GM12878 (cell line): ENCODE measurements around the gene TIAM1. TPM values are rescaled to one million over a fixed set of nuclear protein-coding genes. Genes with fewer than 3 reads are reported as not detected.

ENCODE experiments used
- ATAC-seq: fragments of 200-7000 bp; cut with Tn5 transposase; 3 replicates; pipeline ENCODE4 v1.9.1; 2020; ENCODE audit warnings: mild to moderate bottlenecking, moderate library complexity
- BruUV-seq: library from RNA; stranded (reverse); fragments of 400-500 nt; replicated peaks from 2 replicates; lab custom pipeline; 2021; lab: Mats Ljungman, UMichigan
- CTCF ChIA-PET: fragments of 300-600 bp; sonication (Branson Sonifier 250); formaldehyde crosslinking; extraction: SDS; loops from one replicate; lab custom pipeline; 2021; ENCODE audit warnings: inconsistent platforms; lab: Yijun Ruan, JAX
- POLR2A ChIA-PET: fragments of 350-600 bp; formaldehyde crosslinking; extraction: SDS; loops from one replicate; lab custom pipeline; 2021; ENCODE audit warnings: inconsistent platforms; lab: Charles Lee
- RAD21 ChIA-PET: fragments of 300-600 bp; sonication (Branson Sonifier 250); formaldehyde crosslinking; loops from one replicate; lab custom pipeline; 2023; ENCODE audit warnings: antibody characterized with exemption; ENCODE audit not compliant: unreplicated experiment; lab: Charles Lee
- SMC1A ChIA-PET: fragments of 300-600 bp; sonication (Branson Sonifier 250); formaldehyde crosslinking; loops from one replicate; lab custom pipeline; 2023; ENCODE audit not compliant: unreplicated experiment, uncharacterized antibody; lab: Charles Lee
- DNase-seq: peaks from one replicate; pipeline ENCODE4 v3.0.0-alpha.2; 2011; ENCODE audit warnings: low read depth, low spot score
- FAIRE-seq: peaks from 3 replicates; lab custom pipeline; 2011; peaks lifted over from hg19 to GRCh38; lab: Jason Lieb, UNC
- H2AFZ ChIP-seq: 2 replicates; pipeline ENCODE4 v1.6.0; 2011; ENCODE audit warnings: low read depth, low read length, control low read depth; ENCODE audit not compliant: control insufficient read depth
- H3K27ac ChIP-seq: 2 replicates; pipeline ENCODE4 v1.5.1; 2011; ENCODE audit warnings: control low read depth; ENCODE audit not compliant: control insufficient read depth, insufficient read depth
- H3K27me3 ChIP-seq, 2 experiments: replicated peaks in 1 of 2; 2 replicates each; pipeline versions ENCODE4 v1.6.0 to v1.6.1; 2011; ENCODE audit warnings: low read length in 1 of 2; ENCODE audit not compliant: control insufficient read depth in 2 of 2, insufficient read depth in 2 of 2
- H3K36me3 ChIP-seq, 2 experiments: 2 replicates each; pipeline ENCODE4 v1.5.1; 2011; ENCODE audit warnings: low read length in 1 of 2; ENCODE audit not compliant: control insufficient read depth in 2 of 2, insufficient read depth in 2 of 2
- H3K4me1 ChIP-seq: 2 replicates; pipeline ENCODE4 v1.6.1; 2011; ENCODE audit warnings: mild to moderate bottlenecking, low read length, moderate library complexity, mixed read lengths; ENCODE audit not compliant: control insufficient read depth, insufficient read depth
- H3K4me2 ChIP-seq: 2 replicates; pipeline ENCODE4 v1.6.0; 2011; ENCODE audit warnings: control low read depth; ENCODE audit not compliant: control insufficient read depth, insufficient read depth
- H3K4me3 ChIP-seq: fragments of 200-600 bp; sonication (generic); 2 replicates; pipeline ENCODE4 v1.5.1; 2016
- H3K79me2 ChIP-seq: 2 replicates; pipeline ENCODE4 v1.6.0; 2011; ENCODE audit warnings: low read length; ENCODE audit not compliant: control insufficient read depth, insufficient read depth
- H3K9ac ChIP-seq: 2 replicates; pipeline ENCODE4 v1.8.0; 2011; ENCODE audit warnings: low read length, control low read depth, mixed read lengths; ENCODE audit not compliant: control insufficient read depth, insufficient read depth
- H3K9me3 ChIP-seq: replicated peaks from 3 replicates; pipeline ENCODE4 v1.5.1; 2011; ENCODE audit warnings: mild to moderate bottlenecking, low read length; ENCODE audit not compliant: control insufficient read depth, insufficient read depth
- H4K20me1 ChIP-seq: 2 replicates; pipeline ENCODE4 v1.6.0; 2011; ENCODE audit not compliant: control insufficient read depth, insufficient read depth
- BCL11A ChIP-seq: IDR thresholded peaks from 2 replicates; pipeline ENCODE4 v1.6.1; 2011; ENCODE audit warnings: low read depth, low read length
- BRCA1 ChIP-seq: IDR thresholded peaks from 2 replicates; pipeline ENCODE4 v1.6.1; 2011; ENCODE audit warnings: low read depth, low read length, improper control_type of control experiment
- CTCF ChIP-seq, 3 experiments: IDR thresholded peaks in 2 of 3; conservative IDR thresholded peaks in 1 of 3; 2 replicates each; pipeline ENCODE4 v1.5.1; 2011; ENCODE audit warnings: low read depth in 3 of 3, low read length in 3 of 3, mild to moderate bottlenecking in 3 of 3, control low read depth in 2 of 3, moderate library complexity in 2 of 3, inconsistent platforms in 1 of 3, mixed read lengths in 1 of 3; ENCODE audit not compliant: control insufficient read depth in 2 of 3, insufficient read depth in 1 of 3; ENCODE audit errors: extremely low read depth in 1 of 3
- EGR1 ChIP-seq, 2 experiments: IDR thresholded peaks; 1 replicate in 1 of 2; 2 replicates in 1 of 2; pipeline ENCODE4 v1.6.1; 2011 to 2012; ENCODE audit warnings: low read depth in 2 of 2, low read length in 2 of 2, borderline replicate concordance in 1 of 2, mild to moderate bottlenecking in 1 of 2, moderate library complexity in 1 of 2
- EP300 ChIP-seq, 2 experiments: fragments of 150-350 bp in 1 of 2; IDR thresholded peaks; 2 replicates each; pipeline ENCODE4 v1.6.1; 2011 to 2012; ENCODE audit warnings: low read depth in 2 of 2, low read length in 2 of 2, borderline replicate concordance in 1 of 2, improper control_type of control experiment in 1 of 2, inconsistent platforms in 1 of 2; ENCODE audit not compliant: control insufficient read depth in 1 of 2
- HDAC2 ChIP-seq: fragments of 200-600 bp; sonication (generic); IDR thresholded peaks from 2 replicates; pipeline ENCODE4 v1.6.1; 2017
- IKZF1 ChIP-seq: fragments of 450-650 bp; conservative IDR thresholded peaks from 2 replicates; pipeline ENCODE4 v1.6.1; 2017; ENCODE audit warnings: antibody characterized with exemption, mild to moderate bottlenecking
- MTA2 ChIP-seq: fragments of 450-650 bp; IDR thresholded peaks from 2 replicates; pipeline ENCODE4 v1.6.1; 2016; ENCODE audit warnings: low read depth, mild to moderate bottlenecking, moderate library complexity
- NBN ChIP-seq: fragments of 450-650 bp; IDR thresholded peaks from 2 replicates; pipeline ENCODE4 v1.6.1; 2016
- NFIC ChIP-seq: IDR thresholded peaks from 2 replicates; pipeline ENCODE4 v1.6.1; 2012; ENCODE audit warnings: low read depth, mild to moderate bottlenecking, inconsistent platforms, low read length, moderate library complexity
- RBBP5 ChIP-seq: fragments of 200-600 bp; sonication (generic); conservative IDR thresholded peaks from 2 replicates; pipeline ENCODE4 v1.6.1; 2016
- RELA ChIP-seq: fragments of 450-650 bp; IDR thresholded peaks from 2 replicates; pipeline ENCODE4 v1.8.0; 2014; ENCODE audit warnings: borderline replicate concordance; ENCODE audit not compliant: partially characterized antibody
- RUNX3 ChIP-seq: IDR thresholded peaks from 2 replicates; pipeline ENCODE4 v1.6.1; 2012; ENCODE audit warnings: low read length, inconsistent platforms
- SREBF1 ChIP-seq: IDR thresholded peaks from 2 replicates; pipeline ENCODE4 v1.6.1; 2012; ENCODE audit warnings: mild to moderate bottlenecking, low read length
- ZNF274 ChIP-seq: IDR thresholded peaks from one replicate; pipeline ENCODE4 v1.8.0; 2011; ENCODE audit not compliant: insufficient read length, insufficient read depth
- ZNF622 ChIP-seq: fragments of 450-650 bp; IDR thresholded peaks from 2 replicates; pipeline ENCODE4 v1.6.1; 2017; ENCODE audit warnings: mild to moderate bottlenecking, inconsistent platforms
- WGBS: methylation state at CpG from one replicate; pipeline ENCODE4 v1.1.6; 2016; ENCODE audit warnings: low lambda C conversion rate; ENCODE audit not compliant: insufficient replicate concordance, insufficient coverage; ENCODE audit errors: missing lambda C conversion rate; 5-methylcytosine and 5-hydroxymethylcytosine counted together
- in situ Hi-C: fragments of 300-500 bp; cut with MboI; formaldehyde crosslinking; loops from 9 replicates; pipeline ENCODE4 v1.14.3; 2018; ENCODE audit warnings: mixed read lengths
- intact Hi-C: fragments of 100-400 bp; cut with micrococcal nuclease; formaldehyde crosslinking; loops from one replicate; pipeline ENCODE4 v1.14.2; 2022; ENCODE audit not compliant: unreplicated experiment
- polyA plus RNA-seq, 11 experiments: library from polyadenylated mRNA; depleted of rRNA in 4 of 11; unstranded in 6 of 11; stranded (reverse) in 5 of 11; fragments of >200 nt; fragmentation: Nextera tagmentation in 4 of 11; fragmentation: Illumina TruSeq in 1 of 11; extraction: Ambion mirVana in 4 of 11; extraction: Trizol in 1 of 11; gene quantifications; 1 replicate in 1 of 11; 2 replicates in 10 of 11; pipeline versions ENCODE4 v1.2.1 to v1.2.3, GENCODE V29; 2011 to 2016; ENCODE audit warnings: inconsistent platforms in 2 of 11, missing spikeins in 2 of 11, low read depth in 1 of 11
- total RNA-seq, 4 experiments: library from RNA; depleted of rRNA in 3 of 4; stranded (reverse); fragments of >200 nt in 3 of 4; fragmentation: Illumina TruSeq in 1 of 4; extraction: Trizol in 1 of 4; gene quantifications; 2 replicates each; pipeline versions ENCODE4 v1.2.1 to v1.2.3, GENCODE V29; 2013 to 2021
- TF ChIP-seq, protein P1 (sequence below): IDR thresholded peaks from 2 replicates; pipeline ENCODE4 v1.6.1; 2012; ENCODE audit warnings: low read length, inconsistent platforms
- TF ChIP-seq, protein P2 (sequence below): fragments of 450-650 bp; IDR thresholded peaks from 2 replicates; pipeline ENCODE4 v1.6.1; 2017; ENCODE audit warnings: low read depth, mild to moderate bottlenecking, moderate library complexity
- TF ChIP-seq, protein P3 (sequence below): fragments of 450-650 bp; IDR thresholded peaks from 2 replicates; pipeline ENCODE4 v1.6.1; 2018; ENCODE audit warnings: borderline replicate concordance, mild to moderate bottlenecking; ENCODE audit not compliant: partially characterized antibody

Gene TIAM1
- total and polyA plus RNA-seq, 10 of the 15 experiments (the other 5 are each of a cell fraction or from before 2014, with no cell fraction given), result 0.31 to 35.9 (median 0.78) TPM

GRCh38 chr21:31130821-31131220, 213.2 kb downstream of the TIAM1 start:
- intact Hi-C loops (no loop called here), in situ Hi-C loops (no loop called here)
- FAIRE-seq (no peak), DNase-seq (no peak), ATAC-seq (peak; percentile 44)
- SMC1A ChIA-PET, result no interaction called here
- H3K27me3 ChIP-seq, result no peaks in the 10 kb centered on the region
- POLR2A ChIA-PET, result no interaction called here
- 48% methylated on average over 2 of the region's 2 CpGs for WGBS
- no peak overlapping the region for H3K27ac ChIP-seq
- H3K4me2 ChIP-seq, result no peak overlapping the region
- peaks cover 11% of the 10 kb centered on the region; the same call in 1 of the 2 replicates for H3K4me1 ChIP-seq
- no peak overlapping the region for H2AFZ ChIP-seq
- H3K4me3 ChIP-seq, result no peak overlapping the region
- H3K9ac ChIP-seq, result no peak overlapping the region
- no peaks in the 10 kb centered on the region for H3K79me2 ChIP-seq
- H3K36me3 ChIP-seq, result no peaks in the 10 kb centered on the region
- CTCF ChIA-PET, result no interaction called here
- H3K9me3 ChIP-seq, result no peaks in the 10 kb centered on the region; the same call in 2 of the 3 replicates
- RAD21 ChIA-PET, result no interaction called here
- BruUV-seq, result no TSS peak
- H4K20me1 ChIP-seq, result no peaks in the 10 kb centered on the region
- no peak for TF ChIP-seq SREBF1
- TF ChIP-seq NBN, result no peak
- 0 out of 2 replicates have a peak, but pooled peaks have one; percentile 18 for TF ChIP-seq RUNX3
- TF ChIP-seq BCL11A, result no peak
- TF ChIP-seq, protein P1, sequence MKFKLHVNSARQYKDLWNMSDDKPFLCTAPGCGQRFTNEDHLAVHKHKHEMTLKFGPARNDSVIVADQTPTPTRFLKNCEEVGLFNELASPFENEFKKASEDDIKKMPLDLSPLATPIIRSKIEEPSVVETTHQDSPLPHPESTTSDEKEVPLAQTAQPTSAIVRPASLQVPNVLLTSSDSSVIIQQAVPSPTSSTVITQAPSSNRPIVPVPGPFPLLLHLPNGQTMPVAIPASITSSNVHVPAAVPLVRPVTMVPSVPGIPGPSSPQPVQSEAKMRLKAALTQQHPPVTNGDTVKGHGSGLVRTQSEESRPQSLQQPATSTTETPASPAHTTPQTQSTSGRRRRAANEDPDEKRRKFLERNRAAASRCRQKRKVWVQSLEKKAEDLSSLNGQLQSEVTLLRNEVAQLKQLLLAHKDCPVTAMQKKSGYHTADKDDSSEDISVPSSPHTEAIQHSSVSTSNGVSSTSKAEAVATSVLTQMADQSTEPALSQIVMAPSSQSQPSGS, result peak; percentile 21; the same call in 1 of the 2 replicates
- TF ChIP-seq CTCF (IDR thresholded peaks at IDR 0.05 in 2 of 3, conservative IDR thresholded peaks at IDR 0.05 in 1 of 3; ENCODE audit: control insufficient read depth in 2 of 3, extremely low read depth in 1 of 3, insufficient read depth in 1 of 3, low read depth in 3 of 3, low read length in 3 of 3), result no peak
- TF ChIP-seq ZNF274, result no peak
- TF ChIP-seq RBBP5, result no peak
- 0 out of 2 replicates have a peak, but pooled peaks have one; percentile 19 for TF ChIP-seq MTA2
- TF ChIP-seq, protein P2, sequence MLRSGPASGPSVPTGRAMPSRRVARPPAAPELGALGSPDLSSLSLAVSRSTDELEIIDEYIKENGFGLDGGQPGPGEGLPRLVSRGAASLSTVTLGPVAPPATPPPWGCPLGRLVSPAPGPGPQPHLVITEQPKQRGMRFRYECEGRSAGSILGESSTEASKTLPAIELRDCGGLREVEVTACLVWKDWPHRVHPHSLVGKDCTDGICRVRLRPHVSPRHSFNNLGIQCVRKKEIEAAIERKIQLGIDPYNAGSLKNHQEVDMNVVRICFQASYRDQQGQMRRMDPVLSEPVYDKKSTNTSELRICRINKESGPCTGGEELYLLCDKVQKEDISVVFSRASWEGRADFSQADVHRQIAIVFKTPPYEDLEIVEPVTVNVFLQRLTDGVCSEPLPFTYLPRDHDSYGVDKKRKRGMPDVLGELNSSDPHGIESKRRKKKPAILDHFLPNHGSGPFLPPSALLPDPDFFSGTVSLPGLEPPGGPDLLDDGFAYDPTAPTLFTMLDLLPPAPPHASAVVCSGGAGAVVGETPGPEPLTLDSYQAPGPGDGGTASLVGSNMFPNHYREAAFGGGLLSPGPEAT, result 0 out of 2 replicates have a peak, but pooled peaks have one; percentile 17
- no peak for TF ChIP-seq RELA
- no peak for TF ChIP-seq IKZF1
- no peak for TF ChIP-seq BRCA1
- TF ChIP-seq ZNF622, result no peak
- TF ChIP-seq EP300 (IDR thresholded peaks at IDR 0.05; ENCODE audit: borderline replicate concordance in 1 of 2, control insufficient read depth in 1 of 2, low read depth in 2 of 2, low read length in 2 of 2), result 0 out of 4 replicates have a peak, but pooled peaks of 1 of the 2 experiments have one; percentile 15
- TF ChIP-seq HDAC2, result no peak
- TF ChIP-seq, protein P3, sequence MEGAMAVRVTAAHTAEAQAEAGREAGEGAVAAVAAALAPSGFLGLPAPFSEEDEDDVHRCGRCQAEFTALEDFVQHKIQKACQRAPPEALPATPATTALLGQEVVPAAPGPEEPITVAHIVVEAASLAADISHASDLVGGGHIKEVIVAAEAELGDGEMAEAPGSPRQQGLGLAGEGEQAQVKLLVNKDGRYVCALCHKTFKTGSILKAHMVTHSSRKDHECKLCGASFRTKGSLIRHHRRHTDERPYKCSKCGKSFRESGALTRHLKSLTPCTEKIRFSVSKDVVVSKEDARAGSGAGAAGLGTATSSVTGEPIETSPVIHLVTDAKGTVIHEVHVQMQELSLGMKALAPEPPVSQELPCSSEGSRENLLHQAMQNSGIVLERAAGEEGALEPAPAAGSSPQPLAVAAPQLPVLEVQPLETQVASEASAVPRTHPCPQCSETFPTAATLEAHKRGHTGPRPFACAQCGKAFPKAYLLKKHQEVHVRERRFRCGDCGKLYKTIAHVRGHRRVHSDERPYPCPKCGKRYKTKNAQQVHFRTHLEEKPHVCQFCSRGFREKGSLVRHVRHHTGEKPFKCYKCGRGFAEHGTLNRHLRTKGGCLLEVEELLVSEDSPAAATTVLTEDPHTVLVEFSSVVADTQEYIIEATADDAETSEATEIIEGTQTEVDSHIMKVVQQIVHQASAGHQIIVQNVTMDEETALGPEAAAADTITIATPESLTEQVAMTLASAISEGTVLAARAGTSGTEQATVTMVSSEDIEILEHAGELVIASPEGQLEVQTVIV, result no peak
- no peak for TF ChIP-seq EGR1 (IDR thresholded peaks at IDR 0.05; ENCODE audit: borderline replicate concordance in 1 of 2, low read depth in 2 of 2, low read length in 2 of 2)
- no peak for TF ChIP-seq NFIC
